Astrocyte of the cerebellum (primary cell): ENCODE measurements around the gene PRRC2C.

ENCODE experiments used
- DNase-seq: peaks from one replicate; pipeline ENCODE4 v3.0.0-alpha.2; 2011; ENCODE audit warnings: low read depth
- H3K4me3 ChIP-seq: 2 replicates; pipeline ENCODE4 v1.5.1; 2011; ENCODE audit warnings: mild to moderate bottlenecking, low read depth, low read length, moderate library complexity
- in situ Hi-C: cut with HindIII; loops from 2 replicates; pipeline ENCODE4 v1.10.0; 2017; ENCODE audit warnings: low sequenced_read_pairs
- TF ChIP-seq, protein P1 (sequence below): IDR thresholded peaks from 2 replicates; pipeline ENCODE4 v1.5.1; 2012; ENCODE audit warnings: low read length, low read depth, moderate library complexity, mild to moderate bottlenecking; ENCODE audit errors: missing control alignments

Gene PRRC2C

DNA sequence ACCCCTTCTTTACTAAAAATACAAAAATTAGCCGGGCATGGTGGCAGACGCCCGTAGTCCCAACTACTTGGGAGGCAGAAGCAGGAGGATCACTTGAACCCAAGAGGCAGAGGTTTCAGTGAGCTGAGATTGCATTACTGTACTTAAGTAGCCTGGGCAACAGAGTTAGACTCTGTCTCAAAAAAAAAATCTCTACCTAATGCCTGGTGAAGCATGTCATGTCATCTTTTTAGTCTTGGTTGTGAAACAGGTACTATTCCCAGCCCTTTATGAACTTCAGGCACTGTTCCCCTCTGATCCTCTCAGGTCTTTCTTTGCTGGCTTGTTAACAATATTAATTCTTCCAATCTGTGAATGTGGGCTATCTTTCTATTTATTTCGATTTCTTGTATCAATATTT, 22.1 kb downstream of the PRRC2C start:
- TF ChIP-seq, protein P1, sequence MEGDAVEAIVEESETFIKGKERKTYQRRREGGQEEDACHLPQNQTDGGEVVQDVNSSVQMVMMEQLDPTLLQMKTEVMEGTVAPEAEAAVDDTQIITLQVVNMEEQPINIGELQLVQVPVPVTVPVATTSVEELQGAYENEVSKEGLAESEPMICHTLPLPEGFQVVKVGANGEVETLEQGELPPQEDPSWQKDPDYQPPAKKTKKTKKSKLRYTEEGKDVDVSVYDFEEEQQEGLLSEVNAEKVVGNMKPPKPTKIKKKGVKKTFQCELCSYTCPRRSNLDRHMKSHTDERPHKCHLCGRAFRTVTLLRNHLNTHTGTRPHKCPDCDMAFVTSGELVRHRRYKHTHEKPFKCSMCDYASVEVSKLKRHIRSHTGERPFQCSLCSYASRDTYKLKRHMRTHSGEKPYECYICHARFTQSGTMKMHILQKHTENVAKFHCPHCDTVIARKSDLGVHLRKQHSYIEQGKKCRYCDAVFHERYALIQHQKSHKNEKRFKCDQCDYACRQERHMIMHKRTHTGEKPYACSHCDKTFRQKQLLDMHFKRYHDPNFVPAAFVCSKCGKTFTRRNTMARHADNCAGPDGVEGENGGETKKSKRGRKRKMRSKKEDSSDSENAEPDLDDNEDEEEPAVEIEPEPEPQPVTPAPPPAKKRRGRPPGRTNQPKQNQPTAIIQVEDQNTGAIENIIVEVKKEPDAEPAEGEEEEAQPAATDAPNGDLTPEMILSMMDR, result no peak
- no peak overlapping the region for H3K4me3 ChIP-seq
- in situ Hi-C loops, result no loop called here
- no peak for DNase-seq

DNA sequence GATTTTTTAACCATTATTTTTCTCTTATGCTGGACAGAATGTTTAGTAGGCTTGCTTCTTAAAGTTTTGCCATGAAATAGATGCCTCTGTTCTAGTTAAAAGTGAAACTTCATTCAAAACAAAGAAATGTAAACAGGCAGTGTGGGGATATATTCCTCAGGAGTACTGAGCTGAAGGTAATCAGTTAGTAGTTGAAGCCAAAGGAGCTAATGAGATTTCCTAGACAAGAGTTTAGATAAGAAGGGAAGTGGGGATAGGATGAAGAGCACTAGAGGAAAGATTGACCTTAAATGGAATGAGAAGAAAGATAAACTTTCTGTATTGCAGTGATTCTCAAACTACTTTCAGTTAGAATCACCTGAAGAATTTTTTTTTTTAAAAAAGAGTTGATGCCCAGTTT, 23.9 kb downstream of the PRRC2C start:
- no peak for DNase-seq
- in situ Hi-C loops, result no loop called here

DNA sequence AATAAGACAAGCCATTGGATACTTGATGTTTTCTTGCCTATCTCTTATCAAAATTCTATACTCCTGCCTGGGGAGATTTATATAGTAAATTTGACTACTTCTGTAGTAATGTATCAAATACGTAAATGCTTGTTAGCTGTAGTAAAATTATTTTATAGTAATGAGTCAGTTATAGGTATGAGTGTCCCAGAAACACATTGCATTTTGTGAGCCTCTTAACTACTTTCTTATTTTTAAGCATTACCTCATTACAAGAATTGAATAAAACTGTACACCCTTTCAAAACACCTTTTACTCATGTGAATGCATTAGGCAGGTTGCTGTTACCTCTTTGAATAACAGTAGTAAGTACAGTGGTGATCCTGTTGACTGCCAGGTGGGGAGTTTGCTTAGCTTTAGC, 28.4 kb downstream of the PRRC2C start:
- in situ Hi-C loops, result no loop called here
- no peak overlapping the region for H3K4me3 ChIP-seq
- DNase-seq, result no peak
- TF ChIP-seq, protein P1, result no peak

More for the DNA sequence above, 23.9 kb downstream of the PRRC2C start:
- H3K4me3 ChIP-seq, result no peak overlapping the region
- TF ChIP-seq, protein P1, result no peak

DNA sequence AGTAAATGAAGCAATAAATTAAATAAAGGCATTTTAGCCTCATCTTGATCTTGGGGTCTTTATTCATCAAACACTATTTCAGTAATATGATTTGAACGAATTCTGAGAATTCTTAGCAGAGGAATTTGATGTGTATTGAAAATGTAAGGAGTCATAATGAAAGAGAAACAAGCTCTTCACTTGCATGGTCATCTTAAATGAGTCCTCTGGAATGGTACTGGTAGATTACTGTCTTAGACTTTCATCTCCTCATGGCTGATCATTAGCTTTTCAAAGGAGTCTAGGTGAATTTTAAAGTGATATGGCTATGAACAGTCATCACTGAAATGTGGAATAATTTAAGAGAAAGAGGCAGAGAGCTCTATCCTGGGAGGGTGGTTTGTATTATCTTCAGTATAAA, 30.0 kb downstream of the PRRC2C start:
- DNase-seq, result no peak
- TF ChIP-seq, protein P1, result no peak
- in situ Hi-C loops, result no loop called here
- H3K4me3 ChIP-seq, result no peak overlapping the region

DNA sequence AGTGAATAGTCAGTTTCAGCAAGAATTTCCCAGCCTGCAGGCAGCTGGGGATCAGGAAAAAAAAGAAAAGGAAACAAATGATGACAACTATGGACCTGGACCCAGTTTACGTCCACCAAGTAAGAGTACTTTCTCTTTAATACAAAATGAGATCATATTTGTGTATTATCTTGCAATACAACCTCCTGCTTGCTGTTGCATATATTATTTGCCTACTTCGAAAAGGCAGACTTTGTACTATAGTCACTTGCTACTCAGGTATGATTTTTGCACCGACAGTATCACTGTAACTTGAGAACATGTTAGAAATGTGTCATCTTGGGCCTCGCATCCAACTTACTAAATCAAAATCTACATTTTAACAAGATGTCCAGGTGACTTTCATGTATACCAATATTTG, 30.4 kb downstream of the PRRC2C start:
- H3K4me3 ChIP-seq, result no peak overlapping the region
- DNase-seq, result no peak
- in situ Hi-C loops, result no loop called here
- TF ChIP-seq, protein P1, result no peak

DNA sequence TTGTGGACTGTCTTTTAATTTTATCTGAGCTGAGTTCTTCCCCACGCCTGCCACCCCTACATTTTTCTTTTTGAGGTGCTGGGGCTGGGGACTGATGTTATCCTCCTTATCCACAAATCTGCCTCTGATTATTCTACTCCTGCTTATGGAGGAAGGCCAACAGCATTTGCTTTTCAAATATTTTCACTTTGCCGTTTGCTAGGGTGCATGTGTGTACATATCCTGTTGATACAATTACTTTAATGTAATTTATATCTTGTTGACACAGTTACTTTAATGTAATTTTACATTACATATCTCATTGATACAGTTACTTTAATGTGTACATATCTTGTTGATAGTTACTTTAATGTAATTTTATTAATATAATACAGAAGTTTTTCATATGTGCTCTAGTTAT, 36.2 kb downstream of the PRRC2C start:
- TF ChIP-seq, protein P1, result no peak
- no peak overlapping the region for H3K4me3 ChIP-seq
- DNase-seq, result no peak
- in situ Hi-C loops, result no loop called here

DNA sequence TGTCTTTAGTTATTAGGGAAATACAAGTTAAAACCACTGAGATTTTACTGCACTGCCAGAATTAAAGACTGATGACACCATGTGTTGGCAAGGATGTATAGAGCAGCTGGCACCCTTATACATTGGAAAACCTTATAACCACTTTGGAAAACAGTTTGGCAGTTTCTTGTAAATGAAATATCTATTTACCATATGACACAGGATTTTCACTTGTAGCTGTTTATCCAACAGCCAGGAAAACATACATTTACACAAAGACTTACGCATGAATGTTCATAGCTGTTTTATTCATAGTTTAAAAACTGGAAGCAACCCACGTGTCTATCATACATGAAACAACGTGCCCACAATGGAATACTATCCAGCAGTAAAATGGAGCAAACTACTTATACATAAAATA, 45.3 kb downstream of the PRRC2C start:
- in situ Hi-C loops, result no loop called here
- DNase-seq, result no peak
- TF ChIP-seq, protein P1, result no peak
- no peak overlapping the region for H3K4me3 ChIP-seq
